IMR-90 (cell line): Measurements from ENCODE around the gene TBPL1. TPM values are rescaled to one million over a fixed set of nuclear protein-coding genes. Genes with fewer than 3 reads are reported as not detected.

ENCODE experiments used
- ATAC-seq: fragments of 200-7000 bp; cut with Tn5 transposase; 2 replicates; pipeline ENCODE4 v1.9.1; 2020; ENCODE audit warnings: low read depth, mild to moderate bottlenecking, moderate library complexity
- BruUV-seq: library from RNA; stranded (reverse); fragments of 400-500 nt; replicated peaks from 2 replicates; lab custom pipeline; 2021; lab: Mats Ljungman, UMichigan
- CTCF ChIA-PET: fragments of 300-600 bp; formaldehyde crosslinking; extraction: SDS; loops from one replicate; lab custom pipeline; 2021; ENCODE audit warnings: antibody characterized with exemption; lab: Yijun Ruan, JAX
- POLR2A ChIA-PET: fragments of 300-600 bp; sonication (Branson Sonifier 250); formaldehyde crosslinking; loops from one replicate; lab custom pipeline; 2022; ENCODE audit warnings: antibody characterized with exemption; ENCODE audit not compliant: unreplicated experiment; lab: Charles Lee
- DNase-seq: peaks from one replicate; pipeline ENCODE4 v3.0.0; 2013
- H2AFZ ChIP-seq: replicated peaks from 2 replicates; pipeline ENCODE3; 2013; ENCODE audit warnings: low read length, mild to moderate bottlenecking; ENCODE audit not compliant: poor library complexity
- H2AK5ac ChIP-seq: 2 replicates; pipeline ENCODE4 v1.6.1; 2013; ENCODE audit warnings: low read depth, low read length, inconsistent platforms
- H2AK9ac ChIP-seq: replicated peaks from 2 replicates; pipeline ENCODE3; 2013; ENCODE audit warnings: mild to moderate bottlenecking, low read depth, low read length, moderate library complexity; ENCODE audit not compliant: poor library complexity
- H2BK120ac ChIP-seq: 2 replicates; pipeline ENCODE4 v1.6.1; 2013; ENCODE audit warnings: low read depth, low read length, inconsistent platforms
- H2BK15ac ChIP-seq: 3 replicates; pipeline ENCODE4 v1.6.1; 2013; ENCODE audit warnings: low read depth, low read length, inconsistent platforms
- H2BK20ac ChIP-seq: 2 replicates; pipeline ENCODE4 v1.6.1; 2013; ENCODE audit warnings: low read depth, mild to moderate bottlenecking, inconsistent platforms, low read length, moderate library complexity
- H2BK5ac ChIP-seq: 2 replicates; pipeline ENCODE4 v1.6.1; 2013; ENCODE audit warnings: mild to moderate bottlenecking, low read depth, low read length, inconsistent platforms; ENCODE audit not compliant: poor library complexity, severe bottlenecking
- H3K14ac ChIP-seq: replicated peaks from 2 replicates; pipeline ENCODE4 v1.6.1; 2013; ENCODE audit warnings: low read depth, low read length, inconsistent platforms
- H3K18ac ChIP-seq: 2 replicates; pipeline ENCODE4 v1.6.1; 2013; ENCODE audit warnings: low read depth, low read length, control low read depth
- H3K23ac ChIP-seq: 2 replicates; pipeline ENCODE4 v1.6.1; 2013; ENCODE audit warnings: low read depth, low read length, inconsistent platforms
- H3K27ac ChIP-seq: 2 replicates; pipeline ENCODE4 v1.5.1; 2013; ENCODE audit warnings: mild to moderate bottlenecking, control low read depth, low read length; ENCODE audit not compliant: insufficient read depth
- H3K27me3 ChIP-seq: 2 replicates; pipeline ENCODE4 v1.6.1; 2013; ENCODE audit warnings: low read length; ENCODE audit not compliant: control insufficient read depth, insufficient read depth
- H3K36me3 ChIP-seq: 2 replicates; pipeline ENCODE4 v1.6.1; 2013; ENCODE audit warnings: low read length, mixed read lengths; ENCODE audit not compliant: control insufficient read depth, insufficient read depth
- H3K4ac ChIP-seq: 2 replicates; pipeline ENCODE4 v1.6.1; 2013; ENCODE audit warnings: low read depth, low read length, inconsistent platforms
- H3K4me1 ChIP-seq: 2 replicates; pipeline ENCODE4 v1.6.1; 2013; ENCODE audit warnings: low read length, mixed read lengths; ENCODE audit not compliant: control insufficient read depth, insufficient read depth
- H3K4me2 ChIP-seq: 2 replicates; pipeline ENCODE4 v1.6.1; 2013; ENCODE audit warnings: low read depth, mild to moderate bottlenecking, control low read depth, low read length, moderate library complexity
- H3K4me3 ChIP-seq: 2 replicates; pipeline ENCODE4 v1.5.1; 2013; ENCODE audit warnings: low read depth, mild to moderate bottlenecking, control low read depth, low read length, moderate library complexity; ENCODE audit not compliant: insufficient read depth
- H3K56ac ChIP-seq: 2 replicates; pipeline ENCODE4 v1.6.1; 2013; ENCODE audit warnings: low read length, inconsistent platforms; ENCODE audit not compliant: insufficient read depth; ENCODE audit errors: extremely low read depth
- H3K79me1 ChIP-seq, 2 experiments: 2 replicates each; pipeline ENCODE4 v1.6.1; 2013; ENCODE audit warnings: low read length in 2 of 2, inconsistent platforms in 1 of 2, low read depth in 1 of 2
- H3K9ac ChIP-seq: 2 replicates; pipeline ENCODE4 v1.6.1; 2013; ENCODE audit warnings: low read depth, low read length, control low read depth
- H3K9me1 ChIP-seq: 2 replicates; pipeline ENCODE4 v1.6.1; 2013; ENCODE audit warnings: low read length, inconsistent platforms; ENCODE audit not compliant: insufficient read depth
- H3K9me3 ChIP-seq: 2 replicates; pipeline ENCODE4 v1.6.1; 2013; ENCODE audit warnings: low read length; ENCODE audit not compliant: control insufficient read depth, insufficient read depth
- H4K20me1 ChIP-seq: 2 replicates; pipeline ENCODE4 v1.6.1; 2013; ENCODE audit warnings: low read length, inconsistent platforms; ENCODE audit not compliant: insufficient read depth
- H4K5ac ChIP-seq: 2 replicates; pipeline ENCODE4 v1.6.1; 2013; ENCODE audit warnings: mild to moderate bottlenecking, low read depth, low read length, control low read depth
- H4K8ac ChIP-seq, 2 experiments: 2 replicates each; pipeline ENCODE4 v1.6.1; 2013; ENCODE audit warnings: low read depth in 2 of 2, low read length in 2 of 2, control low read depth in 1 of 2, inconsistent platforms in 1 of 2
- H4K91ac ChIP-seq: 2 replicates; pipeline ENCODE4 v1.6.1; 2013; ENCODE audit warnings: low read depth, low read length, inconsistent platforms; ENCODE audit not compliant: insufficient read depth
- BHLHE40 ChIP-seq: fragments of 150-350 bp; IDR thresholded peaks from 2 replicates; pipeline ENCODE4 v1.6.1; 2016; ENCODE audit warnings: mild to moderate bottlenecking, low read depth, low read length
- CHD1 ChIP-seq: IDR thresholded peaks from 2 replicates; pipeline ENCODE4 v1.6.1; 2012; ENCODE audit warnings: low read depth, low read length, improper control_type of control experiment
- CTCF ChIP-seq: conservative IDR thresholded peaks from 2 replicates; pipeline ENCODE4 v1.5.1; 2012; ENCODE audit warnings: mild to moderate bottlenecking, low read depth, low read length, improper control_type of control experiment
- FOS ChIP-seq: fragments of 150-350 bp; IDR thresholded peaks from 2 replicates; pipeline ENCODE4 v1.6.1; 2016; ENCODE audit warnings: low read depth, low read length
- MAZ ChIP-seq: IDR thresholded peaks from 2 replicates; pipeline ENCODE4 v1.6.1; 2012; ENCODE audit warnings: low read depth, mild to moderate bottlenecking, low read length, improper control_type of control experiment, moderate library complexity, borderline replicate concordance
- MXI1 ChIP-seq: IDR thresholded peaks from 2 replicates; pipeline ENCODE4 v1.6.1; 2012; ENCODE audit warnings: low read depth, mild to moderate bottlenecking, low read length, moderate library complexity, borderline replicate concordance
- NFE2L2 ChIP-seq: fragments of 150-350 bp; IDR thresholded peaks from 2 replicates; pipeline ENCODE4 v1.6.1; 2016; ENCODE audit warnings: low read depth, mild to moderate bottlenecking, low read length
- RAD21 ChIP-seq: IDR thresholded peaks from 2 replicates; pipeline ENCODE4 v1.6.1; 2012; ENCODE audit warnings: low read length, improper control_type of control experiment
- RCOR1 ChIP-seq: IDR thresholded peaks from 2 replicates; pipeline ENCODE4 v1.6.1; 2012; ENCODE audit warnings: mild to moderate bottlenecking, low read length, improper control_type of control experiment; ENCODE audit not compliant: insufficient replicate concordance
- RFX5 ChIP-seq: IDR thresholded peaks from 2 replicates; pipeline ENCODE4 v1.8.0; 2012; ENCODE audit warnings: low read depth, mild to moderate bottlenecking, low read length, moderate library complexity
- SMC3 ChIP-seq: fragments of 150-350 bp; IDR thresholded peaks from 2 replicates; pipeline ENCODE4 v1.6.1; 2016; ENCODE audit warnings: low read depth, mild to moderate bottlenecking, antibody characterized with exemption, low read length, moderate library complexity
- USF2 ChIP-seq: fragments of 150-350 bp; IDR thresholded peaks from 2 replicates; pipeline ENCODE4 v1.6.1; 2017; ENCODE audit warnings: mild to moderate bottlenecking, antibody characterized with exemption, low read length, low read depth
- WGBS, 2 experiments: methylation state at CpG; one replicate each; pipeline versions ENCODE4 v1.1.5 to v1.1.7; 2013; ENCODE audit warnings: missing lambda C conversion rate in 2 of 2; ENCODE audit not compliant: insufficient read length in 1 of 2; ENCODE audit errors: extremely low coverage in 2 of 2; 5-methylcytosine and 5-hydroxymethylcytosine counted together
- dilution Hi-C: fragments of 300-500 bp; cut with HindIII; formaldehyde crosslinking; loops from one replicate; pipeline ENCODE4 v1.14.3; 2018; ENCODE audit warnings: low sequenced_read_pairs; ENCODE audit not compliant: unreplicated experiment
- in situ Hi-C: fragments of 300-500 bp; cut with MboI; formaldehyde crosslinking; loops from 3 replicates; pipeline ENCODE4 v1.14.3; 2019; ENCODE audit warnings: low sequenced_read_pairs, inconsistent platforms, mixed read lengths
- intact Hi-C: fragments of 100-400 bp; cut with micrococcal nuclease; formaldehyde crosslinking; loops from 2 replicates; pipeline ENCODE4 v1.10.0; 2022
- polyA plus RNA-seq, 3 experiments: library from polyadenylated mRNA; depleted of rRNA; stranded (reverse); fragments of >200 nt; gene quantifications; 2 replicates each; pipeline ENCODE4 v1.2.3, GENCODE V29; 2012; ENCODE audit warnings: low replicate concordance in 1 of 3
- total RNA-seq: library from RNA; depleted of rRNA; stranded (reverse); fragments of >200 nt; gene quantifications from 2 replicates; pipeline ENCODE4 v1.2.3, GENCODE V29; 2012

The TBPL1 gene
- total and polyA plus RNA-seq, 2 of the 4 experiments (the other 2 are of a cell fraction), result 25.6 to 32.5 TPM

- Histone ChIP-seq H3K4me2 (no peak overlapping the region), H3K27me3 (no peaks in the 10 kb centered on the region), H3K4me3 (no peak overlapping the region), H2BK20ac (no peak overlapping the region), H2AK9ac (no peak overlapping the region), H2AK5ac (no peak overlapping the region), H3K27ac (no peak overlapping the region), H3K18ac (no peak overlapping the region), H4K20me1 (peaks cover 13% of the 10 kb centered on the region; the same call in 1 of the 2 replicates), H2BK15ac (no peak overlapping the region), H4K91ac (no peak overlapping the region), H2AFZ (no peak overlapping the region), H3K79me1 (peaks cover 20 to 49% of the 10 kb centered on the region in 2 experiments), H4K5ac (no peak overlapping the region), H3K4ac (no peak overlapping the region), H3K9me3 (no peaks in the 10 kb centered on the region), H4K8ac (no peak overlapping the region), H3K56ac (no peak overlapping the region), H3K14ac (no peak overlapping the region), H3K23ac (no peak overlapping the region), H3K4me1 (peaks cover 7% of the 10 kb centered on the region), H2BK120ac (no peak overlapping the region), H3K9me1 (no peaks in the 10 kb centered on the region), H3K9ac (no peak overlapping the region), H2BK5ac (no peak overlapping the region), H3K36me3 (no peaks in the 10 kb centered on the region)
- no peak for DNase-seq
- TF ChIP-seq CHD1 (no peak), FOS (no peak), MAZ (no peak), CTCF (no peak), USF2 (no peak), NFE2L2 (no peak), RAD21 (no peak), RCOR1 (no peak), MXI1 (no peak), SMC3 (no peak), BHLHE40 (no peak), RFX5 (no peak)
- ChIA-PET POLR2A (no interaction called here), CTCF (interaction anchor here (0.8 kb wide), 1 partner anchor 54 kb away, joined by 3 read pairs; no protein-coding TSS in a partner anchor)
- BruUV-seq, result no TSS peak
- in situ Hi-C loops (loop anchor here (5.0 kb wide), 1 partner anchor 92 kb away; no protein-coding TSS in a partner anchor), dilution Hi-C loops (no loop called here), intact Hi-C loops (no loop called here)
- ATAC-seq, result no peak
- no CpG with 5 or more reads among the region's 2 CpGs for WGBS, 2 experiments
These were observed 16.9 kb downstream of the TBPL1 start for GRCh38 chr6:133969921-133970295.
